Activated naive CD4-positive, alpha-beta T cell treated with anti-CD3 and anti-CD28 coated beads, Interleukin-2, amount 50 U/mL, for 24 hours (primary cell): ENCODE results near the gene TMEM256.
A peak's percentile ranks its signal among the peaks of the same experiment; 100 is the strongest.

Experiments used
- H3K27ac Mint-ChIP-seq: one replicate; pipeline ENCODE4 v1.8.0; 2021; ENCODE audit warnings: mild to moderate bottlenecking, mixed read lengths
- H3K27me3 Mint-ChIP-seq: one replicate; pipeline ENCODE4 v1.8.0; 2021; ENCODE audit warnings: mixed read lengths
- H3K36me3 Mint-ChIP-seq: one replicate; pipeline ENCODE4 v1.8.0; 2021; ENCODE audit warnings: mixed read lengths
- H3K4me1 Mint-ChIP-seq: one replicate; pipeline ENCODE4 v1.8.0; 2021; ENCODE audit warnings: mixed read lengths
- H3K4me3 Mint-ChIP-seq: one replicate; pipeline ENCODE4 v1.8.0; 2021; ENCODE audit warnings: mild to moderate bottlenecking, mixed read lengths
- H3K9me3 Mint-ChIP-seq: one replicate; pipeline ENCODE4 v1.8.0; 2021; ENCODE audit warnings: mixed read lengths

TMEM256 gene

GRCh38 chr17:7405350-7406234, 1.7 kb upstream of the TMEM256 start:
- H3K9me3 Mint-ChIP-seq, result no peaks in the 10 kb centered on the region
- H3K4me3 Mint-ChIP-seq, result peak overlapping the region; percentile 77
- H3K27me3 Mint-ChIP-seq, result no peaks in the 10 kb centered on the region
- peak overlapping the region; percentile 59 for H3K27ac Mint-ChIP-seq
- H3K36me3 Mint-ChIP-seq, result no peaks in the 10 kb centered on the region
- peaks cover 21% of the 10 kb centered on the region for H3K4me1 Mint-ChIP-seq

- H3K9me3 Mint-ChIP-seq, result no peaks in the 10 kb centered on the region
These were observed 946 bp upstream of the TMEM256 start for GRCh38 chr17:7404737-7405349.

DNA sequence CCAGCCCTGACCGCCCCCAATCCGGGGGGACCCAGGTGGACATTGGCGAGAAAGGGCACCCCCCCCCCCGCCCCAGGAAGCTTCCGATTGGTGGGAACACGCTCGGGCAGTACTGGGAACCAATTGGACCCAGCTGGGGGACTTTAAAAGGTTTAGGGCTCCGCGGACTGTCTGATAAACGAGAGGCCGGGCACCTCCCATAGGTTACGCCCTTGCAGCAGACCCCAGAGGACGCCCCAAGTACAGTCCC, 245 bp downstream of the TMEM256 start:
- Mint-ChIP-seq H3K4me3 (peak overlapping the region; percentile 96), H3K4me1 (peaks cover 15% of the 10 kb centered on the region), H3K9me3 (no peaks in the 10 kb centered on the region), H3K27ac (peak overlapping the region; percentile 93), H3K36me3 (no peaks in the 10 kb centered on the region), H3K27me3 (no peaks in the 10 kb centered on the region)

More at GRCh38 chr17:7404737-7405349, 946 bp upstream of the TMEM256 start:
- H3K4me1 Mint-ChIP-seq, result peaks cover 21% of the 10 kb centered on the region
- peak overlapping the region; percentile 59 for H3K27ac Mint-ChIP-seq
- H3K36me3 Mint-ChIP-seq, result no peaks in the 10 kb centered on the region
- H3K4me3 Mint-ChIP-seq, result peak overlapping the region; percentile 96
- no peaks in the 10 kb centered on the region for H3K27me3 Mint-ChIP-seq

DNA sequence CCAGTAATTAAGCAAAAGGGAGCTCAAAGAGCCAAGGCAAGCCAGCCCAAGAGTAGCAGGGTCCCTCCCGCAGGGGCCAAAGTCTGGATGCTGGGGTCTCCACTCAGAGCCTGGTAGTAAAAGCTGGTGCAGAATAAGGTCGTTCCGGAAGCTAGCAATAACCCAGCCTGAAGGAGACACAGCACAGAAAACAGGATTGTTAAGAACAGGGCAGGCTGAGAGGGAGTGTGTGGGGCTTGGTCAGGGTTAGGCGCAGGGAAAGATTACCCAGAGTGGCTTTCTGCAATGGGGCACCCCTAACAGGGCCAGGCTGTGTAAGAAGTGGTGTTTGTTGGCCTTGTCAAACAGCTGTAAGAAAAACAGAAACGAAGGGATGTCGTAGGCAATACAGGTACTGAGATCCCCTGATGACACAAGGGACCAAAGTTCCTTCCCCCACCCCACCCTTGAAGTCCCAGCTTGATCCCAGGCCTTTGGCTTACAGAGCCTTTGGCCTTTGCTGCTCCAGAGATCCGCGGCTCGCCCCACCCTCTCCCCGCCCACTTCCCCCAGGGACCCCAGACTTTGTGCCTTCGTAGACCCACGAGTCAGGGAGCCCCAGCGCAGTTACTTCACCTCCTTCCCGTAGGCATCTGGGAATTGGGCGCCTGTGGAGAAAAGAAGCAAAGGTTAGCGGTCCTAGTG, 712 bp downstream of the TMEM256 start:
- H3K9me3 Mint-ChIP-seq, result no peaks in the 10 kb centered on the region

DNA sequence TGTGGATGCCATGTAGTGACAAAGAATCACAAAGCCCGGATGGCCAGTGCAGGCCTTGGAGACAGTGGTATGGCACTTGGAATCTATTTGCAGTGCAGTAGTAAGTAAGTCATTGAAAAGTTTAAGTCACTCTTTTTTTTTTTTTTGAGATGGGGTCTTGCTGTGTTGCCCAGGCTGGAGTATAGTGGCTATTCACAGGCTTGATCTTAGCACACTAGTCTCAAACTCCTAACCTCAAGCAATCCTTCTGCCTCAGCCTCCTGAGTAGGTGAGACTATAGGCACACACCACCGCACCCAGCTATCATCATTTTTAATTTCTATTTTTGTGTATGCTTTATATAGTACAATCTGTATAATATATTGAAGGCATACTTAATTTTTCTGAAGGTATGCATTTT, 5.3 kb downstream of the TMEM256 start:
- H3K36me3 Mint-ChIP-seq, result no peaks in the 10 kb centered on the region
- H3K4me3 Mint-ChIP-seq, result no peak overlapping the region
- H3K27ac Mint-ChIP-seq, result no peak overlapping the region
- peaks cover 19% of the 10 kb centered on the region for H3K4me1 Mint-ChIP-seq
- no peaks in the 10 kb centered on the region for H3K27me3 Mint-ChIP-seq
- no peaks in the 10 kb centered on the region for H3K9me3 Mint-ChIP-seq

More for the DNA sequence above, 712 bp downstream of the TMEM256 start:
- no peaks in the 10 kb centered on the region for H3K36me3 Mint-ChIP-seq
- no peaks in the 10 kb centered on the region for H3K27me3 Mint-ChIP-seq
- H3K4me1 Mint-ChIP-seq, result peaks cover 15% of the 10 kb centered on the region
- peak overlapping the region; percentile 96 for H3K4me3 Mint-ChIP-seq
- peak overlapping the region; percentile 55 for H3K27ac Mint-ChIP-seq

- Mint-ChIP-seq H3K4me1 (peaks cover 32% of the 10 kb centered on the region), H3K27ac (peak overlapping the region; percentile 66), H3K36me3 (no peaks in the 10 kb centered on the region), H3K27me3 (no peaks in the 10 kb centered on the region), H3K9me3 (no peaks in the 10 kb centered on the region), H3K4me3 (peak overlapping the region; percentile 16)
These were observed 7.8 kb downstream of the TMEM256 start for GRCh38 chr17:7396147-7396546.

DNA sequence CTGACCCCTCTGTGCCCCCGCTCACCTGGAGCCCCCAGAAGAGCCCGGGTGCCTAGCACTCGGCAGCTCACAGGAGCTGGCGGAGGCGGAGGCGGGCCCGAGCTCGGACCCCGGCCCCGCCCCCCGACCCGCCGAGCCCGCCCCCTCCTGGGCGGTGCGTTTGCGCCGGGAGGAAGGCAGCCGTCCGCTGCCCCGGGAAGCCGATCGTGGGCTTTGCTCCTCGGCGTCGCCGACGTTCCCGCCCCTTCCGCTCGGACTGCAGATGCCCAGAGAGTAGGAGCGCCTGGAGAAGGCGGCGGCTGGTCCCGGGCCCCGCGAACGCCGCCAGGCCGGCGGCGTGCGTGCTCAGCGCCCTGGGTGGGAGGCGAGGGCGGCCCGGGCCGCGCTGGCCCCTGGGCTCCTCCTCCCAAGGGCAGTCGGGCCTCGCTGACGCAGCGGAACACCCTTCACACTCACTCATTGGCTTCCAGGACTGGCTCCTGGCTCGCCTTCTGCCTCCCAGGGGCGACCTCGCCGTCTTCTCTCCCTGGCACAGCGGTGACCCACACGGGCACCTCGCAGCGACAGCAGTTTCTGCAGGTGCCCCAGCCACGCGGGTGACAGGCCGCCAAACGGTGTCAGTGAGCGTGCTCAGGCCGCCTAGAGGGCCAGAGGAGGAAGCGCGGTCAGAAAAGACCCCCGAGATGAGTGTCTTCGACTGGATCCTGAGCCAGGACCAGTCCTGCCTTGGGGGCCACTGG, 9.3 kb downstream of the TMEM256 start, which contains the start of gene PLSCR3:
Gene PLSCR3, minus strand, starts transcription at position 74 of the 740 bp plus-strand sequence. CDS start 415 bp downstream, outside the sequence.
- peak within 1 kb of the TSS; percentile 95 for H3K4me3 Mint-ChIP-seq
- H3K9me3 Mint-ChIP-seq, result no peaks in the 10 kb centered on the region
- H3K27ac Mint-ChIP-seq, result peak within 1 kb of the TSS; percentile 96
- no peaks in the 10 kb centered on the region for H3K27me3 Mint-ChIP-seq
- peaks cover 37% of the 10 kb centered on the region for H3K4me1 Mint-ChIP-seq
- no peaks in the 10 kb centered on the region for H3K36me3 Mint-ChIP-seq

- Mint-ChIP-seq H3K9me3 (no peaks in the 10 kb centered on the region), H3K36me3 (no peaks in the 10 kb centered on the region), H3K4me1 (peaks cover 37% of the 10 kb centered on the region), H3K27ac (peak overlapping the region; percentile 76), H3K4me3 (peak overlapping the region; percentile 94), H3K27me3 (no peaks in the 10 kb centered on the region)
These were observed 10.1 kb downstream of the TMEM256 start for GRCh38 chr17:7393613-7394451.

DNA sequence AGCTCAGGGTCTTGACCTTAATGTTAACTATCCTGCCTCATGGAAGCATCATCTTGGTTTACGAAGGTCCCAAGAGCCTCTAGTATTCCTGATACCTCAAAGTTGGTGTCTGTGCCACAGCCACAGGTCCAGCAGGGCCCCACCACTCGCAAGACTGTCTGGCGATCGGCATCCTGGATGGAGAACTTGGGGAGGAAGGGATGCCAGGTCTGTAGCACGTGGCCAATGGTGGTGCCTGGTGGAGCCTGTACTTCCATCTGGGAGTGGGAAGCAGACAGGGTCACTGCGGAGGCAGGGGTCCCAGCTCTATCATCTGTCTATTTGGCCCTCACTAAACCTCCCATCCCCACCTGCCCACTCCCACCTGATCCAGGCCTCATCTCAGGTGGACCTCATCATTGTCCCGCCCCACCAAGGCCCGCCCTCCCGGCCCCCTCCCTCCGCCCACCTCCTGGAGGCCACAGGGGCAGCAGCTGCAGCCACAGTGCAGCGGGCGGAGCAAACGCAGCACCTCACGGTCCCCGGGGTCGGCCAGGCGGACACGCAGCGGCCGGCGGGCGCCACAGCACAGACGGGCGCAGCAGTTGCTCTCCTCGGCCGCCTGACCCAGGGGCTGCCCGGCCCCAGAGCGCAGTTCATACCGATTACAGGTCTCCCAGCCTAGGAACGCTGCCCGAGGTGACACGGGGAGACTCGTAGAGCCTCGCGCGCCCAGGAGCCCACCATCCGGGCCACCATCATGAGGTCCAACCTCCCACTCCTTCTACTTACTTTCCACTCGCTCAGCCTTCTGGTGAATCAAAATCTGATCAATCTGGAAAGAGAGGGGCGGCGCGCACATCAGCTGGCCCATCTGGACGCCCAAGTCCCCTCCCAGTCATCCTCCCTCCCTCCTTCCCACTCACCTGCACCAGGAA, 10.9 kb downstream of the TMEM256 start:
- H3K36me3 Mint-ChIP-seq, result no peaks in the 10 kb centered on the region
- H3K27ac Mint-ChIP-seq, result peak overlapping the region; percentile 30
- H3K4me1 Mint-ChIP-seq, result peaks cover 37% of the 10 kb centered on the region
- H3K27me3 Mint-ChIP-seq, result no peaks in the 10 kb centered on the region
- no peaks in the 10 kb centered on the region for H3K9me3 Mint-ChIP-seq
- H3K4me3 Mint-ChIP-seq, result peak overlapping the region; percentile 94

GRCh38 chr17:7391307-7391706, 12.6 kb downstream of the TMEM256 start:
- no peaks in the 10 kb centered on the region for H3K27me3 Mint-ChIP-seq
- H3K9me3 Mint-ChIP-seq, result no peaks in the 10 kb centered on the region
- H3K27ac Mint-ChIP-seq, result no peak overlapping the region
- no peaks in the 10 kb centered on the region for H3K36me3 Mint-ChIP-seq
- no peak overlapping the region for H3K4me3 Mint-ChIP-seq
- H3K4me1 Mint-ChIP-seq, result peaks cover 37% of the 10 kb centered on the region

DNA sequence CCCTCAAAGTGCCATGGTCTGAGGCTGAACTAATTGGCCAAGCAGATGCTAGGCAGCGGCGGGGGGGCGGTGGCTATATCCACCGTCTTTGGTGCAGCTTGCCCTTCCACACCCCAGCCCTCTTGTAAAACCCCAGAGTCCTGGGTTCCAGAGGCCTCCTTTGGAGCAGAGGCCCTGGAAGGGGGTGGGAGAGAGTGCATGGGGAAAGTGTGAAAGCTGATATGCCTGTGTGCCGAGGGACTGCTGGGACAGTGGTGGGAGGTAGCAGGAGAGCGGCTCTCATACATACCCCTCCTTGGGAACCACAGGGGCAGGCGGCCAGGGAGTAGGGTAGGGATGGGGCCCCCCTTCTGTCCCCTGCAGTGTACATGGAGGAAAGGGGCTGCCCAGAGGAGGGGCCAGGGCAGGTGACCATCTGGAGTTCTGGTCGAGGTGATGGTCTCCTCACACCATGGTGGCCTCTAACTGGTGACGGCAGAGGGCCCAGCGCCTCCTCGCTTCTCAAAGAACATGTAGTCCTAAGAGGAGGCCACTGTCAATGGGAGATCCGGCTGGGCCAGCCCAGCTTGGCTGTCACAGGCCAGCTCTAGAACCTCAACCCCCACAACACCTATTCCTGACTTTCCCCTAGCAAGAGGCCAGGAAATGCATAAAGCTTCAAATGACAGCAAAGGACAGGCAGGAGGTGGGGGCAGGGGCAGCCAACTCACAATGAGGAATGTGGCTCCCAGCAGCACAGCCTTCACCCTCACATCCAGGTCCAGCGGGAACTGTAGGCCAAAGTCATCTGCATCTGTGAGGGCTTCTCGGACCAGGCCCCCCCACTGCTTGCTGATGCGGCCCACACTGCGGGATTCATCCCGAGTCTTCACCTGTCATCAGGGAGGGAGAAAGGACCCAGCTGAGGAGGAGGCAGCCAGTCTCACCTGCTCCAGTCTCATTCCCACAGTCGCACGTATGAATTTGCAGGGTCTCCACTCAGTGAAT, 13.7 kb downstream of the TMEM256 start:
- no peaks in the 10 kb centered on the region for H3K36me3 Mint-ChIP-seq
- H3K27me3 Mint-ChIP-seq, result no peaks in the 10 kb centered on the region
- no peaks in the 10 kb centered on the region for H3K9me3 Mint-ChIP-seq
- H3K4me3 Mint-ChIP-seq, result no peak overlapping the region
- no peak overlapping the region for H3K27ac Mint-ChIP-seq
- H3K4me1 Mint-ChIP-seq, result peaks cover 33% of the 10 kb centered on the region

GRCh38 chr17:7388856-7389255, 15.0 kb downstream of the TMEM256 start:
- Mint-ChIP-seq H3K27me3 (no peaks in the 10 kb centered on the region), H3K9me3 (no peaks in the 10 kb centered on the region), H3K27ac (no peak overlapping the region), H3K36me3 (no peaks in the 10 kb centered on the region), H3K4me3 (no peak overlapping the region), H3K4me1 (peaks cover 31% of the 10 kb centered on the region)

- Mint-ChIP-seq H3K36me3 (no peaks in the 10 kb centered on the region), H3K9me3 (no peaks in the 10 kb centered on the region), H3K4me3 (peak overlapping the region; percentile 83), H3K27me3 (peaks cover 18% of the 10 kb centered on the region), H3K27ac (peak overlapping the region; percentile 79), H3K4me1 (peaks cover 5% of the 10 kb centered on the region)
These were observed 19.3 kb downstream of the TMEM256 start for GRCh38 chr17:7384489-7385081.
